ENCODE data around the gene ADGRG7.
"Not testable (repeated sequence)": the region's sequence is repeated elsewhere in the genome, so short reads cannot be mapped to it uniquely, and the experiment has no call there.

DNA sequence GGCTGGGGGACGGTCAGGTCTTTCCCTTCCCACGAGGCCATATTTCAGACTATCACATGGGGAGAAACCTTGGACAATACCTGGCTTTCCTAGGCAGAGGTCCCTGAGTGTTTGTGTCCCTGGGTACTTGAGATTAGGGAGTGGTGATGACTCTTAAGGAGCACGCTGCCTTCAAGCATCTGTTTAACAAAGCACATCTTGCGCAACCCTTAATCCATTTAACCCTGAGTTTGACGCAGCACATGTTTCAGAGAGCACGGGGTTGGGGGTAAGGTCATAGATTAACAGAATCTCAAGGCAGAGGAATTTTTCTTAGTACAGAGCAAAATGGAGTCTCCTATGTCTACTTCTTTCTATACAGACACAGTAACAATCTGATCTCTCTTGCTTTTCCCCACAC, 57.3 kb downstream of the ADGRG7 start:
- TF ChIP-seq, protein P1, sequence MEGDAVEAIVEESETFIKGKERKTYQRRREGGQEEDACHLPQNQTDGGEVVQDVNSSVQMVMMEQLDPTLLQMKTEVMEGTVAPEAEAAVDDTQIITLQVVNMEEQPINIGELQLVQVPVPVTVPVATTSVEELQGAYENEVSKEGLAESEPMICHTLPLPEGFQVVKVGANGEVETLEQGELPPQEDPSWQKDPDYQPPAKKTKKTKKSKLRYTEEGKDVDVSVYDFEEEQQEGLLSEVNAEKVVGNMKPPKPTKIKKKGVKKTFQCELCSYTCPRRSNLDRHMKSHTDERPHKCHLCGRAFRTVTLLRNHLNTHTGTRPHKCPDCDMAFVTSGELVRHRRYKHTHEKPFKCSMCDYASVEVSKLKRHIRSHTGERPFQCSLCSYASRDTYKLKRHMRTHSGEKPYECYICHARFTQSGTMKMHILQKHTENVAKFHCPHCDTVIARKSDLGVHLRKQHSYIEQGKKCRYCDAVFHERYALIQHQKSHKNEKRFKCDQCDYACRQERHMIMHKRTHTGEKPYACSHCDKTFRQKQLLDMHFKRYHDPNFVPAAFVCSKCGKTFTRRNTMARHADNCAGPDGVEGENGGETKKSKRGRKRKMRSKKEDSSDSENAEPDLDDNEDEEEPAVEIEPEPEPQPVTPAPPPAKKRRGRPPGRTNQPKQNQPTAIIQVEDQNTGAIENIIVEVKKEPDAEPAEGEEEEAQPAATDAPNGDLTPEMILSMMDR (IDR thresholded peaks at IDR 0.05 in 8 of 11, conservative IDR thresholded peaks at IDR 0.05 in 3 of 11) = not testable (repeated sequence)
- not testable (repeated sequence) for TF ChIP-seq POLR2A (IDR thresholded peaks at IDR 0.05)

All from spleen (tissue), 7 donors.